Ecto neural progenitor cell (in vitro differentiated cells): ENCODE data around the gene ISG15.
"Not testable (repeated sequence)": the region's sequence is repeated elsewhere in the genome, so short reads cannot be mapped to it uniquely, and the experiment has no call there.

Source experiments
- DNase-seq: peaks from one replicate; pipeline ENCODE4 v3.0.0-alpha.2; 2018; ENCODE audit warnings: low spot score

Gene ISG15

GRCh38 chr1:995665-996633 is 17.3 kb upstream of the ISG15 start:
- peak; percentile 53 for DNase-seq

GRCh38 chr1:996851-997712 is 16.2 kb upstream of the ISG15 start:
- peak; percentile 68 for DNase-seq

GRCh38 chr1:997713-997992 is 15.6 kb upstream of the ISG15 start:
- no peak for DNase-seq

GRCh38 chr1:997993-998744 is 15.1 kb upstream of the ISG15 start:
- peak; percentile 82 for DNase-seq

- no peak for DNase-seq
These were observed 14.6 kb upstream of the ISG15 start for GRCh38 chr1:998745-998994.

GRCh38 chr1:998995-999724 is 14.1 kb upstream of the ISG15 start:
- no peak for DNase-seq

GRCh38 chr1:999725-1000356 is 13.5 kb upstream of the ISG15 start, which contains the start of gene HES4:
Gene HES4 (minus strand): TSS chr1:1000097. CDS start chr1:999973, 124 bp downstream.
- peak; percentile 98 for DNase-seq

GRCh38 chr1:1000357-1001056 is 12.8 kb upstream of the ISG15 start:
- peak; percentile 91 for DNase-seq

GRCh38 chr1:1001057-1001783 is 12.1 kb upstream of the ISG15 start:
- peak; percentile 76 for DNase-seq

GRCh38 chr1:1003618-1004419 is 9.5 kb upstream of the ISG15 start:
- peak; percentile 55 for DNase-seq

- no peak for DNase-seq
These were observed 8.9 kb upstream of the ISG15 start for GRCh38 chr1:1004420-1004779.

- DNase-seq = peak; percentile 75
These were observed 8.3 kb upstream of the ISG15 start for GRCh38 chr1:1004780-1005697.

- no peak for DNase-seq
These were observed 7.5 kb upstream of the ISG15 start for GRCh38 chr1:1005774-1006304.

- DNase-seq = peak; percentile 54
These were observed 6.8 kb upstream of the ISG15 start for GRCh38 chr1:1006305-1007159.

- not testable (repeated sequence) for DNase-seq
These were observed 3.2 kb upstream of the ISG15 start for GRCh38 chr1:1010131-1010530.

- no peak for DNase-seq
These were observed 1.8 kb upstream of the ISG15 start for GRCh38 chr1:1011396-1011949.

GRCh38 chr1:1012736-1013104 is 577 bp upstream of the ISG15 start:
- peak; percentile 36 for DNase-seq
